RCC 7860 (cell line): ENCODE measurements around the gene ZDHHC24.
"Not testable (repeated sequence)": the region's sequence is repeated elsewhere in the genome, so short reads cannot be mapped to it uniquely, and the experiment has no call there.

Source experiments
- DNase-seq: peaks from one replicate; pipeline ENCODE4 v3.0.0-alpha.2; 2015; ENCODE audit warnings: low spot score
- FAIRE-seq: peaks from 2 replicates; lab custom pipeline; 2012; peaks lifted over from hg19 to GRCh38; lab: Jason Lieb, UNC

Gene ZDHHC24

DNA sequence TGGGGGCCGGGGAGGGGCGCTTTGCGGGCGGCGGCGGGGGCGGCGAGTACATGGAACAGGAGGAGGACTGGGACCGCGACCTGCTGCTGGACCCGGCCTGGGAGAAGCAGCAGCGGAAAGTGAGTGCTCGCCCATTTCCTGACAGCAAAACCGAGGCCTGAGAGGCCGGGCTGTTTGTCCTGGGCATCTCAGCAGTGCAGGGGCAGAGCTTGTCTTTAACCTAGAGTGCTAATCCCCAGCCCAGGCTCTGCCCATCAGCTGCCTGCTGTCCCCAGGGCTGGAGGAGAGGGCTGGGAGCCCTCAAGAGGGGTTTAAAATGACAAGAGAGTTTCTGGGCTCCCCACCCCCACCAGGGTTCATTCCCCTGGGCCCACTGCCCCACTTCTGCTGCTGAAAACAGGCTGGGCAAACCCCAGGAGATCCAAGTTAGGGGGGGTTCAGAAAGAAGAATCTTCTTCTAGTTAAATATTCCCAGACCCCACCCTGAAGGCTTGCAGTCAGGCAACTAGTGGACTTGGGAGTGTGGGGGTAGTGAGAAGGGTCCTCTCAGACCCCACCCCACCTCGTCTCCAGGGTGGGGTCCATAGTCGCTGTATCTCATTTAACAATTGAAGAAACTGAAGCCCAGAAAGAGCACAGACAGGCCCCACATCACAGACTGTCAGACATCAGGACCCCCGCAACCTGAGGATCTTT, 1.3 kb upstream of the ZDHHC24 start:
- FAIRE-seq, result no peak
- no peak for DNase-seq

DNA sequence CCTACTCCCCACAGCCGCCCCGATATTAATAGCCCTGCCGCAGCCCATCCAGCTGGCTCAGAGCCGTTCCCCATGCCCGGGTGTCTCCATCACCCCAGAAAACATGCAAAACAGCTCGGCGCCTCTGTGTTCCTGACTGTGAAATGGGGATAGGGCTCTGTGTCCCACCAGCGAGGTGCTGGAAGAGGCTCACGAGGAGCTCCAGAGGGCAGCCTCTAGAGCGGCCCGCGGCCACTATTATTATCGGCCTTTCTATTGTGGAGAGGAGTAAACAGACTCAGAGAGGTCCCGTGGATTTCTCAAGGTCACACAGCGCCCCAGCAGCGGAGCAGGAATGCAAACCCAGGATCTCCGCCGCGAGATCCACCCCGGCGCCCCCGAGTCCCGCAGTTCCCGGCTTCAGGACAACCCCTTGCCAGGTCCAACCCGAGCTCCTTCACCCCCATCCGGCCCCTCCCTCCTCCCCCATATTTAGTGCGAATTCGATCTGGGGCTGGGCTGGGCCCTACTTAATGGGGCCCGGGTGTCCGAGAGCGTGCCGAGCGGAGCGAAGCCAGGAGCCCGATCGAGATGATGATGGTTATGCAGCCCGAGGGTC, 619 bp upstream of the ZDHHC24 start, which contains the start of gene ACTN3:
Gene ACTN3, plus strand, starts transcription at position 536 of the 598 bp plus-strand sequence. Its CDS starts 35 bp downstream, at position 571.
- FAIRE-seq (no peak), DNase-seq (no peak)

DNA sequence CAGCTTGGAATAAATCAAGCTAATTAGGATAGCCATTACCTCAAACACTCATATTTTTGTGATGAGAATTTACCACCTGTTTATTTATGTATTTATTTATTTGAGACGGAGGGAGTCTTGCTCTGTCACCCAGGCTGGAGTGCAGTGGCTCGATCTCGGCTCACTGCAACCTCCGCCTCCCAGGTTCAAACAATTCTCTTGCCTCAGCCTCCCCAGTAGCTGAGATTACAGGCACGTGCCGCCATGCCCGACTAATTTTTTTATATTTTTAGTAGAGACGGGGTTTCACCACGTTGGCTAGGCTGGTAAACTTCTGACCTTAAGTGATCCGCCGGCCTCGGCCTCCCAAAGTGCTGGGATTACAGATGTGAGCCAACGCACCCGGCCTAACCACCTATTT, 896 bp downstream of the ZDHHC24 start:
- DNase-seq, FAIRE-seq: not testable (repeated sequence)

DNA sequence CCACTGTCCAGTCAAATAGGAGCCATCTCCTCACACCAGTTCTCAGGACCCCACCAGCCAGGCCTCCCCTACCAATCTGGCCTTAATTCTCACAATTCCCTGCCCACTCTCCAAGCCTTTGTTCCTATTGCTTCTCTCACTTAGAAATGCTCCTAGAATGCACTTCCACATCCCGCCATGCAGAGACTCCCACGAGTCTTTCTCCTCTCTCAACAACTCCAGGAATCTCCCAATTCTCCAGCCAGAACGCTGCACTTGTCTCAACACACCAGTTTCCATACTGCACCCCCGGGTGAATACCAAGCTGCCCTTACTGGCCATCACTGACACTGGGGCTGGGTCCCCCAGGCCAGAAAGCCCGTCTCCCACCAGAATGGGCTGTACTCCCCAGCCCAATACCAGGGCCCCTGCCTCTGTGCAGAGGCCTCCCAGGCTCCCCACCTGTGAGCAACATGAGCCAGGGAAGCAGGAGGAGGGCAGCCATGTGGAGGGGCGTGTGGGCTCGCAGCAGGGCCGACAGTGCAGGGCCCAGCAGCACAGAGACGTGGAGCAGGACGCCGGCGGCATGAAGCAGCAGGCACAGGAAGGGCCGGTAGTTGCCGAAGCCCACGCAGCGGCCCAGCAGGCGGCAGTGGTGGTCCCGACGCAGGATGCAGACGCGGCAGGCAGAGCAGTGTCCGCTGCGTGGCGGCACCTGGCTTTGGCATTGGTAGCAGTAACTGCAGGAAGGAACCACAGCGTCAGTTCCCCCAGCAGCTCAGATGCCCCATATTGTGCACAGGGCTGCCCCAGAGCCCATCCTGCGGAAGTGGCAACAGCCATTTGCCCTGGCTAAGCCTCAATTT, 2.4 kb downstream of the ZDHHC24 start:
- FAIRE-seq (no peak), DNase-seq (no peak)

DNA sequence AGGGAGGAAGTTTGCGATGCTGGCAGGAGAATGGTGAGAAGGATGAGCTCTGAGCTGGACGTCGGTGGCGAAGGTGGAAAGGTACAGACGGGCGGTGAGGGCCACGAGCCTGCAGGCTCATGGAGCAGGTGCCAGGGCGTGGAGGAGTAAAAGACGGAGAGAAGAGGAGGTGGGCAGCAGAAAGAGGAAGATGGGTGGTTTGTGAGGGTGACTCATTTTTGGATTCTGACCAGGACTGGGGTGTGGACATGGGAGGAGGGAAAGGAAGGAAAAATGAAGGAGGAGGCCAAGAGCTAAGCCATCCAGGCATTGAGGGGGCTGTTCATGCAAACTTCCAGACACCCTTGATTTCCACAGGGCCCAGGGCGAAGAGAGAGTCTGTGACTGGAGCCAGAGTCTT, 3.5 kb downstream of the ZDHHC24 start:
- DNase-seq, result no peak
- no peak for FAIRE-seq

DNA sequence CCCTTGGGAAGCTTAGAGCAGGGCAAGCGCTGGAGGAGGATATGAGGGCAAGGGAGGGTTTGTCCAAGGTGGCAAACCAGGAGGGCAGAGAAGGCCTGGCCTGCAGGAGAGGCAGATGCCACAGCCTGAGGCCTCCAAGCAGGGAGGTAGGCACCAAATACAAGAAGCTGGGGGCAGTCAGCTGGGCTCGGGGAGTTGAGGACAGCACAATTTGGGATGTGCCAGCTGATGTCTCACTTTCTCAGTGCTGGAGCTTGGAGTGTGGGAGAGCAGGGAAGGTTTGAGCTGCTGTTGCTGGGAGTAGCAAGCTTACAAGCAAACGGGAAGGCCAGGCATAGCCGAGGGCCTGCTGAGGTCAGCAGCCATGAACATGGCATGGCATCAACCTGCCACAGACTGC, 4.0 kb downstream of the ZDHHC24 start:
- DNase-seq, result no peak
- FAIRE-seq, result no peak

DNA sequence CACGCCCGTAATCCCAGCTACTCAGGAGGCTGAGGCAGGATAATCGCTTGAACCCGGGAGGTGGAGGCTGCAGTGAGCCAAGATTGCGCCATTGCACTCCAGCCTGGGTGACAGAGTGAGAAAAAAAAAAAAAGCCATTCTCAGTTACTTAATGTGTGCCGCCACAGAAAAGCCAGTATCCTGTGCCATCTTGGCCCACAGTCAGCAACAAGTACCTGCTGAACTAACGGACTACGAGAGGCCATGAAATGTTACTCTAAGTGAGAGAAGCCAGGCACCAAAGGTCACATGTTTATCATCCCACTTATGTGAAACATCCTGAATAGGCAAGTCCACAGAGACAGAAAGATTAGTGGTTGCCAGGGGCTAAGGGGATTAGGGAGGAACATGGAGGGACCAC, 5.2 kb downstream of the ZDHHC24 start:
- not testable (repeated sequence) for FAIRE-seq, DNase-seq

DNA sequence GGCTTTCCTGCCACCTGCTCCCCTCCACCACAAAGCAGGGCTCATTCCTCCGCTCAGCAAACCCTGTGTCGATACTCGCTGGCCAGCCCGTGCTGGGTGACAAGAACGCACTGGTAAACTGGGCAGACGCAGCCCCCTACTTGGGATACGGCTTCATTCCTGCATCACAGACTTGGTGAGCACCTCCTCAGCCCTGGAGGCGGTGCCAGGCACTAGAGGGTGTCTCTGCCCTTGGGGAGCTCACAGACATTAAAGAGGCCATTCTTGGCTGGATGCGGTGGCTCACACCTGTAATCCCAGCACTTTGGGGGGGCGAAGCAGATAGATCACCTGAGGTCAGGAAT, 6.0 kb downstream of the ZDHHC24 start:
- FAIRE-seq (no peak), DNase-seq (no peak)

DNA sequence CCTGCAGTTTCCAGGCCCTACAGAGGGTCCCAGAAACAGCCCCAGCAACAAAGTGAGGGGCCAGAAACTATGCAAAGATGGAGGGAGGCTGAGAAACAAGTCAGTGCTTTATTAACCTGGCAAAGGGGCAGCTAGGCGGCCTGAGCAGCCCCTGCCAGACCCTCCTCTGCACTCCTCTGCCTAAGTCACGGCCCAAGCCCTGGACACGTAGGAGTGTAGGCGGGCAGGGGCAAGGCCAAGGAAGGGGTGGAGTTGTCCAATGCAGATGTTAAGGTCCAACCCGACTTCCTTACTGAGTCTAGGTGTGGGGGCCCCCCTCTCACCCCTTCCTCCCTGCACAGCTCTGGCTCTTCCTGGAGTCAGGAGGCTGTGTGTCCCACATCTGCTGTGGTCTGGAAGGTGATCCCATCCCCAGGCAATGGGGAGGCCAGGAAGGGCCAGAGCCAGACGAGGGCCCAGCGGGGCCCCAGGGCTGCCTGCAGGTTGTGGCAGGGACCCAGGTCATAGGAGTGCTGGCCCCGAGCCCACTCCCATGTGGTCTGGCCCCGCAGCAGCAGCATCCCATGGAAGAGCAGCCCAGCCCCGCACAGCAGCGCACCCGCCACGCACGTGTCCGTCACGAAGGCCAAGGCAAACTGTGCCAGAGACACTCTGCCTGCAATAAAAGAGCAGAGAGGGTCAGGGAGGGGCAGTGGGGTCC, 6.5 kb downstream of the ZDHHC24 start:
- FAIRE-seq (no peak), DNase-seq (no peak)

DNA sequence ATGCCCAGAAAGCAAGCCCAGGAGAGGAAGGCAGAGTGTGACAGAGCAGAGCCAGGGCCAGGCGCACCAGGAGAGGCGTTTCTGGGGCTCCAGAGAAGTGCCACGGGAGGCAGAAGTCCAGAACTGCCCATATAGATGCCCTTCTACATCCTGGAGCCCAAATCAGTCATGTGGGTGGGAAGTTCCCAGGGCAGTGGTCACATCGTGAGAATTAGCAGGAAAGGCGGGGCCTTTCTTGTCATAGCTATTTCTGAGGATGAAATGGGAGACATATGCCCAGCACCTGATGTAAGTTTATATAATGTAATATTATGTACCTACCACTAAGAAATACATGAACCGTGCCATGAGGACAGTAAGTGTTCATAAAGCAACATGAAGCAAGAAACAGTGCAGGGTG, 13.1 kb downstream of the ZDHHC24 start:
- no peak for DNase-seq
- no peak for FAIRE-seq

DNA sequence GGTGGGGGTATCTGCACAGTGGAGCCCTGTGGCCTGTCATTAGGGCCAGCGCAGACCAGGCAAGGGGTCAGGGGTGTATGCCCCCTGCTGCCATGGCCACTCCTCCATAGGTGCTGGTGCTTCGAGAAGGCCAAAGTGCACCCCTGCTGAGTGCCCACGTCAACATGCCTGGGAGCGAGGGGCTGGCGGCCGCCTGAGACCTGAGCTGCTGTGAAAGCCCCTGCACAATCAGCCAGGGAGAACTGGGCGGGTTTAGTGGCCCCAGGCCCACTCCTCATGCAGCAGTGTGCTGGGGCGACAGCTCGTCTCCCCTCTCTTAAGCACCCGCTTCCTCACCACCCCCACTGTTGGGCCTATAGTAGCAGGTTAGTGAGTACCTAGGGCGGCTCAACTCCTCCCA, 14.0 kb downstream of the ZDHHC24 start:
- DNase-seq (no peak), FAIRE-seq (no peak)

DNA sequence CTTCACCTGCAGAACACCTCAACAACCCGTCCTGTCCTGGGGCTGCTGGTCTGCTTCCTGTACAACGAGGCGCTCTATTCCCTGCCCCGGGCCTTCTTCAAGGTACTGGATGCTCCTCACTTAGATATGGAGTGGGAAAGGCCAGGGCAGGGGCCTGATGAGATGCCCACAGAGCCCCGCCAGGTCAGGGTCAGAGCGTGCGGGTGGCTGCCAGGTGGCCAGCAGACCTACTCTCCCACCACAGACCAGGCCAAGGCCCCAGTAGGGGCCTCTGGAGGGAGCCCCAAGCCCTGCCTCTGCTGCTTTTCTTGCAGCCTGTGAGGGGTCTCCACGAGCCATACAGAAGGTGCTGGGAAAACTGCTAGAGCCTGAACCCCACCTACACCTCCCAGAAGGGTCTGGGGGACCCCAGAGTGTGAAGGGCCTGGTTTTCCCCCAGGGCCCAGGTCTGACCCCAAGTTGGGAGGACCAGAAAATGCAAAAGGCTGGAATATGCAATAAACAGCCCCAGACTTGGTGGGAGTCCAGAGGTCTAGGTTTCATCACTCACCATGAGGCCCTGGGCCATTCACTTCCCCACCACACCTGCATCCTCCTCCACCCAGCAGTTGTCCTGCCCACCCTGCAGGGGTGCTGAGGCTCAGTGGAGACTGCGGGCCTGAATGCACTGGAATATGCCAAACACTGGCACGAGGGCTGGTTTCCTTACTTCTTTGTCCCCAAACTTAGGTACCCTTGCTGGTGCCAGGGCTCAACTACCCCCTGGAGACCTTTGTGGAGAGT, 14.7 kb downstream of the ZDHHC24 start:
- FAIRE-seq, result no peak
- no peak for DNase-seq

DNA sequence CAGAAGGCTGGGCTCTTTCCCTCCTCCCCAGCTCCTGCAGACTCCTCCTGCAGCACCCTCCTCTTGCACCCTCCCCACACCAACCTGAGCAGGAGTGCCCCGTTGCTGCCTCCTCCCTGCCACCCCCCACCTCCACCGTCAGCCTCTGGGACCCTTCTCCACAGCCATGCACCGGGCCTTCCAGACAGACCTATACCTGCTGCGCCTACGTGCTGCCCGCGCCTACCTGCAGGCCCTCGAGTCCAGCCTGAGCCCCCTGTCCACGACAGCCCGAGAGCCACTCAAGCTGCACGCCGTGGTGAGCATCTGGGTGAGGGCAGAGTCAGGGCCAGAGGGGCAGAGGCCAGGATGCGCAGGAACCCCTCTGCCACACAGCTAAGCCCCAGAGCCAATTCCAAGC, 16.2 kb downstream of the ZDHHC24 start:
- FAIRE-seq, result no peak
- DNase-seq, result no peak

DNA sequence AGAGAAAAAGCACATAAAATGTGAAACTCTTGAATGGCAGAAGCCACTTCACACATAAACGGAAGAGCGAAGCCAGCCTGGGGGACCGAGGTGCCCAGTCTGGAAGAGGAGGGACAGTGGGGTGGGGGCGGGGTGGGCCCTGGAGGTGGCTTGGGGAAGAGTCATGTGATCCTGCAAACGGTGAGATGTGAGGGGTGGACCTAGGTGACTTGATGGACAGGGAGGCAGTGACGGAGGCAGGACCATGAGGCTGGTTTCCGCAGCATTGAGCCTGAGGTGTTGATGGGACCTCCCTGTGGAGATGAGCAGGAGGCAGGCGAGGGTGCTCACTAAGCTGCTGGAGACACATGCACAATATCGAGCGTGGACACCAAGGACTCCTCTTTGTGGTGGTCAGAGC, 16.8 kb downstream of the ZDHHC24 start:
- no peak for FAIRE-seq
- no peak for DNase-seq

DNA sequence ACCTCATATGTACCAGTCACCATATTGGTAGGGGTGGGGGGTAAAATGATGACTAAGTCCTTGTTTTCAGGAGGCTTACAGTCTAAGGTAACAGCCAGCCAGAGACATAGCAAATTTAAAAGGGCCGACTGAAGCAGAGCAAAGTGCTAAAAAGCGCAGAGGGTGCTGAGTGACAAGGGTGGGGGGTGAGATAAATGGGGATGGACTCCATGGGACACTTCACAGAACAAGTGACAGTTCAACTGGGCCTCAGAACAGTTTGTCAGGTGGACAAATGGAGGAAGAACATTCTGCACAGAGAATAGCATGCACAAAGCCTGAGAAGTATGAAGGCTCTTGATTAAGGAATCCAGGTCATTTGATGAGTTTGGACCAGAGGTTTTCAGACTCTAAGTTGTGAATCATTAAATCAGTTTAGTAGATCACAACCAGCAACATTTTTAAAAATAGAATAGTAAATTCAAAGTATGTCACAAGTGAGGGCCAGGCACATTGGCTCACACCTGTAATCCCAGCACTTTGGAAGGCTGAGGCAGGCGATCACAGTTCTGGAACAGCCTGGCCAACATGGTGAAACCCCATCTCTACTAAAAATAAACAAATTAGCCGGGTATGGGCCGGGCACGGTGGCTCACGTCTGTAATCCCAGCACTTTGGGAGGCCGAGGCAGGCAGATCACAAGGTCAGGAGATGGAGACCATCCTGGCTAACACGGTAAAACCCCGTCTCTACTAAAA, 21.4 kb downstream of the ZDHHC24 start:
- no peak for DNase-seq
- FAIRE-seq, result no peak

DNA sequence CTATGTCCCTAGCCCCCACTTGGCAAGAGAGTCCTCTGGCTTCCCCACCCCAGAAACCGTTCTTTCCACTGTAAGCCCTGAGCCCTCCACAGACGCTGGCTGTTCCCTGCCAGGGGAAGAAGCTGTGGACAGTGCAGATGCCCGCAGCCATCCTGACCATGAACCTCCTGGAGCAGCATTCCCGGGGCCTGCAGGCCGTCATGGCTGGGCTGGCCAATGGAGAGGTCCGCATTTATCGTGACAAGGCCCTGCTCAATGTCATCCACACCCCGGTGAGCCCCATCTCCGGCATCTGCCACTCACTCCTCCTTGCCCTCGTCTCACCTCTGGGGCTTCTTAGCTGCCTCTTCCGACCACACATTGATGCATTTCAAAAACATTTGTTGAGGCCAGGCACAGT, 22.2 kb downstream of the ZDHHC24 start:
- no peak for DNase-seq
- no peak for FAIRE-seq

DNA sequence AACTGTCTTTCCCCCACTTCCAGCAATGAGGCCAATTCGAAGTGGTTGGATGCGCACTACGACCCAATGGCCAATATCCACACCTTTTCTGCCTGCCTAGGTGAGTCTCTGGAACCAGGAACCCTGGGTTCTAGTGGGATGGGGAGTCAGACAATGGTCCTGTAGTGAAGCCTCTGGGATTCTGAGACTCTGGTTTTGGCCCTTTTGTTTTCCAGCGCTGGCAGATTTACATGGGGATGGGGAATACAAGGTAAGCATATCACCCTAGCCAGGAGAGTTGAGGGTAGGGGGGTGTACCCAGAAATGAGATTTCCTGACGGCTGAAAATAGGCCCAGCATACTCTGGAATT, 34.9 kb downstream of the ZDHHC24 start:
- DNase-seq, result no peak
- FAIRE-seq, result no peak

DNA sequence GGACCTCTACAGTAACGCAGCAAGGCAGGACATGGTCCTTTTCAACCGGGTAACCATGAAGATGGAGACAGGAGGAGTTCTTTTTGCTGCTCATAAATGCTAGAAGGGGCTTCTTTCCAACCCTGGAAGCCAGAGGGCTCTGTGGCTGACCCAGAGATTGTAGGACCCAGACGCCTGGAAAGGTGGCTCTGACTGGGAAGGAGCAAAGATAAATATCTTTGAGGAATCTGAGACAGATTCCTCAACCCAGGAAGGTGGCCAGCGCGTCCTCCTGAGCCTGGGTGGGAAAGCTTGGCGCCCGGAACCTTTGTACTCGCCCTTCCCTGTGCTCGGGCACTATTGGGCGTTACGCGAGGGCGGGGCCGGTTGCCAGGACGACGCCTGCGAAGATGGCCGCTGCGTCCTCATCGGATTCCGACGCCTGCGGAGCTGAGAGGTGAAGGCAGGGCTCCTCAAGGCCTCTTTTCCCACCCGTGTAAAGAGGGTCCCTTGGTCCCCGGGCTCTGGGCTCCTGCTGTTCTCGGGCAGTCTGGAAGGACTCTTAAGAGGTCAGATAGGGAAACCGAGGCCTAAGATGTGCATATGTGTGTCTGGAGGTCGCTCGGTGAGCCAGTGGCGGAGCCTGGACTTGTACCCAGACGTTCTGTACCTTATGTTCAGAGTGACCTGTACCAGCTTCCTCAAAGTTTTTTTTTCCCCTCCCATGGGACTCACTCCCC, 35.4 kb downstream of the ZDHHC24 start, which contains the start of gene BBS1:
Gene BBS1, plus strand, starts transcription at position 365 of the 719 bp plus-strand sequence. Its CDS starts 25 bp downstream, at position 390.
- FAIRE-seq, result no peak
- DNase-seq, result peak; percentile 37

DNA sequence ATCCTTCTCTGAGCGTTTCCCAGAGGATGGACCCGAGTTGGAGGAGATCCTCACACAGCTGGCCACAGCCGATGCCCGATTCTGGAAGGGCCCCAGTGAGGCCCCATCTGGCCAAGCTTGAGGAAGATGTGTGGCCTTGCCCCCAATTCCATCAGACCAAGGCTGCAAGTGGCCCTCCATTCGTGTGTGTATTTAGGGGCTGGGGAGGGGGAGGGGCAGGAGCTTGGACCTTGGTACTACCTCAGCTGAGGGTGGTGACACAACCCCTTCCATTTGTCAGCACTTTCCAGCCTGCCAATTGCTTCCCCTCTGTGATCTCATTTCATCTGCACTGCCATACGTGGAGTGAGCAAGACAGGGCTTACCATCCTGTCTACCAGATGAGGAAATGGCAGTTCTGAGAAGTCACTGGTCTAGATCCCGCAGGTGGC, 36.7 kb downstream of the ZDHHC24 start:
- FAIRE-seq, result no peak
- DNase-seq, result no peak
